NCI-H187 (cell line): Measurements from ENCODE around the gene SLC2A10.

Experiments
- DNase-seq, 2 experiments: peaks; one replicate each; lab custom pipeline; 2025; lab: John Stamatoyannopoulos, UW

Gene SLC2A10

DNA sequence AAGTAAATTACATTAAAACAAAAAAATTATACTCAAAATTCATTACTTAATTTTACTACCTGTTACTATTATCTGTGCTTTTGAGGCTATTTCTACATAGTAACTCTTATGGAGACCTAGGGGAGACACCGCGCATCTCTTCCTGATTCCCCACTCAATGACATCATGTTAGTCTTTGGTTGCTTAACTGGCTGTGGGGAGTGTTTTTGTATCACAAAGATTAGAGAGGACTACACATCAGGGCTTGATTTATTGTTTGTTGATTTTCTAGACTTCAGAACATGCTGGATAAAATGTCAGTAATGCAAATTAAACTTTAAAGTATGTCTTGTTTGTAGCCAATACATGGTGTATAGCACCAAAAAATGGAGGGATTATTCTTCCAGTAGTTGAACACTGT lies 26.0 kb downstream of the SLC2A10 start:
- DNase-seq: no peak

- DNase-seq: no peak
Observed at GRCh38 chr20:46739431-46740213, 30.2 kb downstream of the SLC2A10 start.

DNA sequence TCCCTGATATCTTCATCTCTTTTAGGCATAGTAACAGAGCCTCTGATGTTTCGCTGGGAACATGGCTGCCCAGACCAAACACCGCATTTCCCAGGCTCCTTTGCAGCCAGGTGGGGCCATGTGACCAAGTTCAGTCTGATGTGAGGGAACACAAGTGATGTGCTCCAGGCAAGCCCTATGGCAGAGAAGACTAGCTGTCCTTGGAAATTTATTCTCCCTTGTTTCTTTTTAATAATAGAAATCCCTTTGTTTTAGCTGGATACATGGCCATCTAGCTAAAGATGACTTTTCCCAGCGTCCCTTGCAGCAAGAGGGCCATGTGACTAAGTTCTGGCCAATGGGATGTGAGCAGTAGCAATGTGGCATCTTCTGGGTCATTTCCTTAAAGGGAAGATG lies 30.8 kb downstream of the SLC2A10 start:
- DNase-seq: no peak

- no peak for DNase-seq
Observed at GRCh38 chr20:46741924-46742668, 32.6 kb downstream of the SLC2A10 start.

- DNase-seq: no peak
Observed at GRCh38 chr20:46742669-46743045, 33.2 kb downstream of the SLC2A10 start.

DNA sequence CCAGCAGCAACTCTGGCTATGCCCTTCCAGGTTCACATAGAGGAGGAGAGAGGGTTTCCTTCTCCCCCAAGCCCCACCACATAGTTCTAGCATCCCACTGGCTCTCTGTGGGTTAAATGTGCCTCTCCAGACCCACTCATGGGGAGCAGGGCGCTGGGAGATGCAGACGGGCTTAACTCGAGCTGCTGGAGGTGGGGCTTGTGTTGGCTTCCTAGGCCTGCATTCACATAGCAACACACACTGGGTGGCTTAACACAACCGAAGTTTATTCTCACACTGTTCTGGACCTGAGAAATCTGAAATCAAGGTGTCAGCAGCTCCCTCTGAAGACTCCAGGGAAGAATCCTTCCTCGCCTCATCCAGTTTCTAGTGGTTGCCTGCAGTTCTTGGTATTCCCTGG lies 33.6 kb downstream of the SLC2A10 start:
- DNase-seq: no peak

DNA sequence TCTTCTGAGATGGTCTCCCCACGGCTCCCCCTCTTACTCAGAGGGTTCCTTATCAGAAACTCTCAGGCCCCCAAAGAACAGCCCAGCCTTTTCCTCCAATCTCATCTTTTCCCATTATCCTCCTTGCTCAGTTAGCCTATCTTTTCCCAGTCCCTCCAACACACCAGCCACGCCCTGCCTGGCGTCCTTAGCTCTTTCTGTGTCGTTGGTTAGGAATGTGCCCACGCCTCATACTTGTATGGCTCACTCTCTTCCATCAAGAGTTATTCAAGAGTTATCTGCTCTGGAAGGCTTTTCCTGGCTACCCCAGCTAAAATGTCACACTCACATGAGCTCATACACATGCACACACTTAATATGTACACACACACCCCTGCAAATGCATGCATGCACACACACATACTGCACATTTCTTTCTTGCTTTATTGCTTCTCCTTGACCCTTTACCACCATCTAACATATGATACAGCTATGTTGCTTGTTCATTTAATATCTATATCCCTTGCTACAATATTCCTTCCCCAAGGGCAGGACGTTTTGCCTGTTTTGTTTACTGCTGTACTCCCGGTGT lies 37.6 kb downstream of the SLC2A10 start:
- DNase-seq: no peak

- DNase-seq: no peak
Observed at GRCh38 chr20:46749147-46749546, 39.7 kb downstream of the SLC2A10 start.

DNA sequence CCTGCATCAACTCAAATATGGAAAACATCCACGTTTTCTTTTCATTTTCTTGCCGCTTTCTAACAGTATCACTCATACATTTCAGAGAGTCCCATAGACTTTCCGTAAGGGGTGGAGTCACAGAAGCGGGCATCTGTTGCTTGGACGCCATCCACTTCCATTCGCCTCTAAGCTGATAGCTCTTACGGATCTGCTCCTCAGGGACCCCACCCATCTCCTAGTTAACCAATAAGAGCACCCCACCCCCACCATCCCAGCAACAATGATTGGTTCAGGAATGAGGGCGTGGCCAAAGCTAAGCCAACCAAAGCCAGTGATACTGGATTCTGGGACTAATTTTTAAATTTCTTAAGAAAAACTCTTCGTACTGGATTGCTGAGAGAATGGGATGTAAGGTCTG lies 42.4 kb downstream of the SLC2A10 start:
- DNase-seq: no peak

GRCh38 chr20:46752728-46753127 lies 43.3 kb downstream of the SLC2A10 start:
- DNase-seq: peak in 1 of 2 experiments; percentile 30

DNA sequence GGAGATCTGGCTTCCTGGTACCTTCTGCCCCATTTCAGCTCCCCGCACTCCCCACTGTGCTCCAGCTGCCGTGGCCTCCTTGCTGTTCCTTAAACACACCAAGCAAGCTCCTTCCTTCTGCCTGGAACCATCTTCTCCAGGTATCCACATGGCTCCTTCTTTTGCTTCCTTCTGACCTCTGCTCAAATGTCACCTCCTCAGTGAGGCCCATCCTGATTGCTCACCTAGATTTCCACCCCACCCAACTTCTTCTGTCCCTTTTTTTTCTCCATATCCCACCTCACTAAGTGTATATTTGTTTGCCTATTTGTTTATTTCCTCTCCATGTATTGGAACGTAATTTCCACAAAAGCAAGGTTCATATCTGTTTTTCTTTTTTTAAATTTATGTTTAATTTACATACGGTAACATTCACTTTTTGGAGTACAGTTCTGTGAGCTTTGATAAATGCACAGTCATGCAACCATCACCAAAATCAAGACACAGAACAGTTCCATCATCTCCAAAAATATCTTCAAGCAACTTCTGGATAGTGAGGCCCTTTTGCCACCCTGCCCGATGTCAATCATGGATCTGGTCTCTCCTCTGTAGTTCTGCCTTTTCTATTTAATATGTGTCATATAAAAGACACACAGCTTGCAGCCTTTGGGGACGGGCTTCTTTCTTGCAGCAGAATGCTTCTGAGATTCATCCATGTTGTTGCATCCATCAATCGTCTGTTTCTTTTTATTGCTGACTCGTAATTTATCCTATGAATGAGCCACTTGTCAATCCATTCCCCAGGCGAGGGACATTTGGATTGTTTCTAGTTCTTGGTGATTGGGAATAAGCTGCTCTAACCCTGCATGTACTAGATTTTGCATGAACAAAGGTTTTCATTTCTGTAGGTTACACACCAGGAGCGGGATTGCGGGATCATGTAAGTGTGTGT lies 46.3 kb downstream of the SLC2A10 start:
- no peak for DNase-seq

GRCh38 chr20:46756419-46756818 lies 47.0 kb downstream of the SLC2A10 start:
- DNase-seq: no peak

DNA sequence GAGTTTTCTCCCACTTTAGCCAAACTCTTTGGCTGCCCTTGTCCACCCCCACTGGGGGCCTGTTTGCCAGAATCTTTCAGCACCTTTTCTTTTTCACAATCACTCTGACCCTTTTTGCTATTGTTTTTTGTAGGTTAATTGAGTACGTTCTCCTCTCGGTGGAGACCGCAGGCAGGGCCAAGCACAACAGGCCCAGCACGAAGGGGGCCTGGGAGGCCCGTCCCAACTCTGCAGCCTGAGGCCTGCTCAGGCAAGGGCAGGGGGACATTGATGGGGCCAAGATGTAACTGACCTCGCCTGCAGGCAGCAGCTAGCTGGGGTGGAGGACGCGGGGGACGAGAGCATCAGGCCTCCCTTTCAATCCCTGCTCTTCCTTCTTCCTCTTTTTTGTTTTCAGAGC lies 47.7 kb downstream of the SLC2A10 start:
- no peak for DNase-seq

DNA sequence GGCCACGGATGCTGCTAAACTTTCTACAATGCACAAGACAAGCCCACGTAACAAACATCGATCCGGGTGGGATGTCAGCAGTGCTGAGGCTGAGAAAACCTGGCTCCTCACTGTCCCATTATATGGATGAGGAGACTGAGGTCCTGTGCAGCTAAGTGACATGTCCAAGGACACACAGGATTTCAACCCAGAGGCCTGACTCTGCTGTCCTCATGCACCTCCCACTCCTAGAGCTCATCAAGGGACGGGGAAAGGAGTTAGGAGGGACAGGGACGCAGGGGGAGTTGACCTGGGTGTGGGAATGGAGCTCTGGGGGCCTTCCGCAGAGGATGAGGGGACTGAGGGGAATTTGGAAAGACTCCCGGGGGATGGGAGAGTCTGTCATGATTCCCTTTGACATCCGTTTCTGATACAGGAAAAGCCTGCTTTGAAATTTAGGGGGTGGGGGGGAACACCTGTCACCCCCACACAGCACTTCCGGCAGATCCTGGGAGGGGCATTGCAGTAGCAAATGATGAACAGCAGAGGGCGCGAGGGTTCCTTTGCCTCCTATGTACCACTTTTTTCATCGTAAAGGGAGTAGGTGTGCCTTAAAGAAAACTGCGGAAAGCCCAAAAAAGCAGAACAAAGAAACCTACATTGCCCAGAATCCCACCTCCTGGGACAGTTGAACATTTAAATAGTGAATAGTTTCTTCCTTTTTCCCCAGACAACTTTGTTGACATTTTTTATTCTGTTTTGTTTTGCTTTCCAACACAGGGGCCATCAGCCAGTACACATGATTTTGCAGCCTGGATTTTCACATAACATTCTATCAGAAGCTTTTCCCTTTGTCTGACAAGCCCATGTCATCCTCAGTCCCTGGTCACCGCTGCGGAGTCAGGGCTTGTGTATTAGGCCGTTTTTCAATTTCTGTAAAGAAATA lies 48.6 kb downstream of the SLC2A10 start:
- peak; percentile 21 to 35 for DNase-seq

- DNase-seq: no peak
Observed at GRCh38 chr20:46758929-46759669, 49.6 kb downstream of the SLC2A10 start.

DNA sequence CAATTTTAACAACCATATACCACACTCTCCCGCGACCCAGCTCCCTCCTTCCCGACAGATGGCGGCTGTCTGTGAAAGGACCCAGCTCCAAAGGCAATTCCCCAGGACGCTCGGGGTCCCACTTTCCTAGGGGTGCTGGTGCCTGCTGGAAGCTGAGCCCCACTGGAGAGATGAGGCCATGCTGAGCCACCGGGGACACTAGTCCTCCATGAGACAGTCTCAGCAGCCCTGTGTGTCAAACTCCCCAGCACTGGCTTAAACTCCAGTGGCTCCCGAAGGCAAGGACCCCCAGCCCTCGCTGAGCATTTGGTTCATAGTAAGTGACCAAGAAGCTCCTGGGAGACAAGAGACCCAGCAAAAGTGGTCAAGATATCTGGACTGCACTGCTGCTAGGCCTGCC lies 52.1 kb downstream of the SLC2A10 start:
- no peak for DNase-seq

GRCh38 chr20:46764068-46764467 lies 54.6 kb downstream of the SLC2A10 start:
- no peak for DNase-seq

GRCh38 chr20:46765506-46766120 lies 56.2 kb downstream of the SLC2A10 start:
- DNase-seq: no peak

DNA sequence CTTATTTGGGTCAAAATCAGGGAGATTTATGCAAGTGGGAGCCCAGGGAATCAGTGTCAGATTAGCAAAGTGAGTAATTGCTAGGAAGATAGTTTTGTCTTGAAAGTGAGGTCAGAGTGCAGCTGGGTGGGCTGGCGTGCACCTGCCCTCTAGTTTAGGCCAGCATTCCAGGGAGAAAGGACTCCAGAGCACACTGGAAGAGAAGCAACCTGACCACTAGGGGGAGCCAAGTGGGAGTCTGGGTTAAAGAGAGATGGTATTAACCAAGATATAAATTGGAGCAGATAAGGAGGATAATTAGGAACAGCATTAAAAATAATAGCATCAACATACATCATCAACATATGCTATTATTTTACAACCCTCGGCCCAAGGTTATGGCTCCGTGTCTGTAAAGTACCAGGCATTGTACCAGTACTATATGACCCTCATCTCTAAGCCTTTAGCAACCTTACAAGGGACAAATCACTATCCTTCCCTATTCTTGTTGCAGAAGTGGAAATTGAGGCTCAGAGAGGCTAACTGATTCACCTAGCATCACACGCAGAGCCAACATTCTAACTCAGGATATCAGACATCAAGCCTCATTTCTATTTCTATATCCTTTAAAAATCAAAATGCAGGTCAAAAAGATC lies 57.8 kb downstream of the SLC2A10 start:
- DNase-seq: peak; percentile 18 to 29
